Measurements from ENCODE around the gene PDIA3. TPM values are rescaled to one million over a fixed set of nuclear protein-coding genes. Genes with fewer than 3 reads are reported as not detected.
A peak's percentile ranks its signal among the peaks of the same experiment; 100 is the strongest.

Gene PDIA3
- total and polyA plus RNA-seq, 2 of the 13 experiments (the other 11 are each of a cell fraction or from before 2014, with no cell fraction given), result 238 to 433 TPM

DNA sequence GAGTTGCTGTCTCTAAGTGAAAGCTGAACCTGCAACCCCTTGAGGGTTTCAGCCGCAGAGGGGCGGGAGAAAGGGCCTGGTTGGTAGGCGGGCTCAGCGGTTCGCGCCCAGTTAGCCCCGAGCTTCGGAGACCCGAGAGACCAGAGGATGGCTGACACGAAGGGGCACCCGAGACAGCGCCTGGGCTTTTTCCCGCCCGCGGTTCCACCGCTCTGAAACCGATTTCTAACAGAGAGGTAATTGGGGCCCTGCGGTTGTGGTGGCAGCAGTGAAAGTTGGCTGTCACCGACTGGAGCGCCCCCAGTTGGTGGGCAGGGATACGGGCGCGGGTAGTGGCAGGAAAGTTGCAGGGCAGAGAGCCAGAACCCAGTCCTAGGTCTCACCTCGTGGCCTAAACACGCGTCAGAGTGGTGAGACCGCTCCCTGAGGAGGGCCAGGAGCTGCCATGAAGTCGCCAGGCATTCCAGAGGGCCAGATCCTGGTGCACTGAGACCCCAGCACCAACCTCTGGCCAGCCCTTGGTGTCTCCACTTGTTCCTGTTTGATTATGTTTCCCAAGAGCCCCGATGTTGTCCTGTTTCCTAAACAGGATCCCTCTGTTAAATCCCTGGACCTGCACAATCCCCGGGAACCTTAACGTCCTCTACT lies 31.2 kb downstream of the PDIA3 start (continued):
- TF ChIP-seq RFXAP (CRISPR knock-in tag; IDR thresholded peaks at IDR 0.05; ENCODE audit: borderline replicate concordance) (peak; percentile 52; the same call in 1 of the 2 replicates), ZNF20 (CRISPR knock-in tag; IDR thresholded peaks at IDR 0.05) (no peak), ZNF746 (CRISPR knock-in tag; IDR thresholded peaks at IDR 0.05) (peak; percentile 82; the same call in 1 of the 2 replicates), NFKBIZ (CRISPR knock-in tag; IDR thresholded peaks at IDR 0.05) (no peak), JUND (CRISPR knock-in tag; IDR thresholded peaks at IDR 0.05) (no peak), ZNF12 (CRISPR knock-in tag; IDR thresholded peaks at IDR 0.05) (peak; percentile 39; the same call in 1 of the 2 replicates), ZBTB7A (CRISPR knock-in tag; IDR thresholded peaks at IDR 0.05) (peak; percentile 36; the same call in 1 of the 2 replicates), SATB2 (CRISPR knock-in tag; IDR thresholded peaks at IDR 0.05) (no peak), NRL (CRISPR knock-in tag; IDR thresholded peaks at IDR 0.05; ENCODE audit: borderline replicate concordance) (peak; percentile 56; the same call in 1 of the 2 replicates), RBM22 (optimal IDR thresholded peaks at IDR 0.05; ENCODE audit: low read length) (no peak), ZNF7 (CRISPR knock-in tag; IDR thresholded peaks at IDR 0.05) (no peak), ZNF232 (CRISPR knock-in tag; IDR thresholded peaks at IDR 0.05; ENCODE audit: borderline replicate concordance) (0 out of 2 replicates have a peak, but pooled peaks have one; percentile 59), KLF13 (CRISPR knock-in tag; IDR thresholded peaks at IDR 0.05) (no peak), ZNF782 (CRISPR knock-in tag; IDR thresholded peaks at IDR 0.05; ENCODE audit: borderline replicate concordance) (peak; percentile 86; the same call in 1 of the 2 replicates), FIP1L1 (IDR thresholded peaks at IDR 0.05; ENCODE audit: borderline replicate concordance, insufficient read depth, low read depth, low read length) (no peak), RFX1 (IDR thresholded peaks at IDR 0.05) (no peak), CCDC6 (CRISPR knock-in tag; IDR thresholded peaks at IDR 0.05) (no peak), ZNF331 (CRISPR knock-in tag; IDR thresholded peaks at IDR 0.05) (0 out of 2 replicates have a peak, but pooled peaks have one; percentile 43), SCMH1 (CRISPR knock-in tag; IDR thresholded peaks at IDR 0.05; ENCODE audit: borderline replicate concordance) (no peak), THAP7 (CRISPR knock-in tag; IDR thresholded peaks at IDR 0.05) (no peak), U2AF1 (optimal IDR thresholded peaks at IDR 0.05; ENCODE audit: low read depth, low read length) (peak; percentile 39)
- TF ChIP-seq, protein P1, sequence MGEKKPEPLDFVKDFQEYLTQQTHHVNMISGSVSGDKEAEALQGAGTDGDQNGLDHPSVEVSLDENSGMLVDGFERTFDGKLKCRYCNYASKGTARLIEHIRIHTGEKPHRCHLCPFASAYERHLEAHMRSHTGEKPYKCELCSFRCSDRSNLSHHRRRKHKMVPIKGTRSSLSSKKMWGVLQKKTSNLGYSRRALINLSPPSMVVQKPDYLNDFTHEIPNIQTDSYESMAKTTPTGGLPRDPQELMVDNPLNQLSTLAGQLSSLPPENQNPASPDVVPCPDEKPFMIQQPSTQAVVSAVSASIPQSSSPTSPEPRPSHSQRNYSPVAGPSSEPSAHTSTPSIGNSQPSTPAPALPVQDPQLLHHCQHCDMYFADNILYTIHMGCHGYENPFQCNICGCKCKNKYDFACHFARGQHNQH (CRISPR knock-in tag; IDR thresholded peaks at IDR 0.05), result no peak
- TF ChIP-seq, protein P2, sequence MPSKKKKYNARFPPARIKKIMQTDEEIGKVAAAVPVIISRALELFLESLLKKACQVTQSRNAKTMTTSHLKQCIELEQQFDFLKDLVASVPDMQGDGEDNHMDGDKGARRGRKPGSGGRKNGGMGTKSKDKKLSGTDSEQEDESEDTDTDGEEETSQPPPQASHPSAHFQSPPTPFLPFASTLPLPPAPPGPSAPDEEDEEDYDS (CRISPR knock-in tag; IDR thresholded peaks at IDR 0.05), result 0 out of 2 replicates have a peak, but pooled peaks have one; percentile 22

All from HepG2 (cell line).